Neural crest cell (in vitro differentiated cells): ENCODE measurements around the gene AIG1. TPM values are rescaled to one million over a fixed set of nuclear protein-coding genes. Genes with fewer than 3 reads are reported as not detected.

Experiments
- DNase-seq: peaks from one replicate; pipeline ENCODE4 v3.0.0; 2021; ENCODE audit warnings: low read depth, mixed read lengths, low spot score
- H3K27ac Mint-ChIP-seq: one replicate; pipeline ENCODE4 v1.8.0; 2021; ENCODE audit warnings: mild to moderate bottlenecking, mixed read lengths; ENCODE audit not compliant: unreplicated experiment
- H3K27me3 Mint-ChIP-seq: 2 replicates; pipeline ENCODE4 v1.8.0; 2021; ENCODE audit warnings: low read depth, mild to moderate bottlenecking, mixed read lengths
- H3K36me3 Mint-ChIP-seq: 2 replicates; pipeline ENCODE4 v1.8.0; 2021; ENCODE audit warnings: low read depth, mild to moderate bottlenecking, mixed read lengths
- H3K4me1 Mint-ChIP-seq: 2 replicates; pipeline ENCODE4 v1.8.0; 2021; ENCODE audit warnings: mixed read lengths
- H3K4me3 Mint-ChIP-seq: one replicate; pipeline ENCODE4 v1.8.0; 2021; ENCODE audit warnings: mild to moderate bottlenecking, mixed read lengths
- H3K9me3 Mint-ChIP-seq: 2 replicates; pipeline ENCODE4 v1.8.0; 2021; ENCODE audit warnings: mixed read lengths
- CTCF ChIP-seq: fragments of 200-600 bp; sonication (generic); conservative IDR thresholded peaks from 2 replicates; pipeline ENCODE4 v1.5.0; 2021; ENCODE audit warnings: antibody characterized with exemption, mild to moderate bottlenecking
- total RNA-seq: library from RNA; stranded (reverse); gene quantifications from 2 replicates; pipeline ENCODE4 v1.2.1, GENCODE V29; 2021

Gene AIG1
- total RNA-seq, 1 donor from 2014 or later, result 22.9 TPM

DNA sequence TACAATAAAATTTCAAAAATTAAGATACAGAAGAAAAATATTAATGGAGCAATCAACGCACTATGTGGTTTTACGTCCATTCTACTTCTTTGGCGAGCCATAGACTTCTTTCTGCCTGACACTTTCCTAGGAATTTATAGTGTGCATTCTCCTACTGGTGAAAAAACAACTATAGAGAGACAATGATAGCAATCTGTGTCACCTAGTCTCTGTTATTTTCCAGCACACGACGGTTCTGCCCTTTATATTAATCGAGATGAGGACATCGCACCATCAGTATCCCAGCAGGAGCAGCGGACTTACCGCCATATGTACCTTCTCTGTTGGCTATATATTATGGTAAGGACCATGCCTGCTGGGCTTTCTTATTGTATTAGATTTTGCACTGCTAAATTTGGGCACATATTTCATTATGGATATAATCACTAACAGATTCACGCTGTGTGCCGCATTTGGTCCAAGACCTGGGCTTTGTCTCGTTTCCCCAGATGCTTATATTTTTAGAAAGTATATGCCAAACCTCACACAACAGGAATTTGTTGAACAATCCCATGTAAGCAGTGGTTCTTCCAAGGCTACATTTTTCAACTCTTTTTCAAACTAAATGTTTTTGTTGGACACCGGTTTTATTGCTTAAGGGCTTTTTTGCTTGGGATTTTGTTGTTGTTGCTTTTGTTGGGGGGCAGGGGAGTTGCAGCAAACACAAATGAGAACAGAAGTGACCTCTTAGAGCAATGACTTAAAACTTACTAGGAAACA, 223.4 kb downstream of the AIG1 start:
- Mint-ChIP-seq H3K36me3 (peaks cover 4% of the 10 kb centered on the region), H3K4me3 (no peak overlapping the region), H3K9me3 (peaks cover 3% of the 10 kb centered on the region), H3K4me1 (peaks cover 3% of the 10 kb centered on the region), H3K27me3 (no peaks in the 10 kb centered on the region), H3K27ac (no peak overlapping the region)
- no peak for DNase-seq
- no peak for TF ChIP-seq CTCF

GRCh38 chr6:143286251-143286795, 225.6 kb downstream of the AIG1 start:
- Mint-ChIP-seq H3K36me3 (peaks cover 4% of the 10 kb centered on the region), H3K4me1 (peaks cover 14% of the 10 kb centered on the region), H3K4me3 (no peak overlapping the region), H3K27me3 (no peaks in the 10 kb centered on the region), H3K9me3 (peaks cover 3% of the 10 kb centered on the region), H3K27ac (no peak overlapping the region)
- no peak for TF ChIP-seq CTCF
- no peak for DNase-seq

DNA sequence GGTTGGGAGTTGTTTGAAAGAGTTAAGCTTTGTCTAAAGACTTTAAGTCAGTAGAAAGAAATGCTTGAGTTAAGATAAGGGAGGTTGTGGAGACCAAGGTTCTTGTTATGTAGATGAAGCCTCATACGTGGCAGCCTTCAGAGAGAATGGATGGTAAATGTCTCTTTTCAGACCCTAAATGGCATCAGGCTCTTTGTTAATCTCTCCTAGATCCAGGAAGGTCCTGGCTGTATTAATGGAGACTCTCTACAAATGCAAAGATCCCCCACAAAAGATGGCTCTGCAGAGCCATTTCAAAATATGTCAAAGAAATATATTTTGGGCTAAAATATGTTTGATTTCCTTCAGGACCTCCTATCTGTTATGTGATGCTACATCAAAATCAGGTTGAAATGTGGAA, 228.2 kb downstream of the AIG1 start:
- peaks cover 4% of the 10 kb centered on the region for H3K27me3 Mint-ChIP-seq
- no peak for TF ChIP-seq CTCF
- H3K9me3 Mint-ChIP-seq, result peaks cover 3% of the 10 kb centered on the region
- peaks cover 14% of the 10 kb centered on the region for H3K4me1 Mint-ChIP-seq
- peaks cover 4% of the 10 kb centered on the region for H3K36me3 Mint-ChIP-seq
- H3K27ac Mint-ChIP-seq, result no peak overlapping the region
- H3K4me3 Mint-ChIP-seq, result no peak overlapping the region
- no peak for DNase-seq

- Mint-ChIP-seq H3K4me3 (no peak overlapping the region), H3K27me3 (peaks cover 4% of the 10 kb centered on the region), H3K27ac (peak overlapping the region; percentile 45), H3K36me3 (peaks cover 4% of the 10 kb centered on the region), H3K9me3 (peaks cover 3% of the 10 kb centered on the region), H3K4me1 (peaks cover 14% of the 10 kb centered on the region)
- DNase-seq, result no peak
- TF ChIP-seq CTCF, result no peak
Observed at GRCh38 chr6:143290206-143290605, 229.5 kb downstream of the AIG1 start.

- TF ChIP-seq CTCF, result no peak
- peaks cover 14% of the 10 kb centered on the region for H3K4me1 Mint-ChIP-seq
- peaks cover 8% of the 10 kb centered on the region for H3K36me3 Mint-ChIP-seq
- no peak for DNase-seq
- peaks cover 4% of the 10 kb centered on the region for H3K27me3 Mint-ChIP-seq
- H3K4me3 Mint-ChIP-seq, result no peak overlapping the region
- H3K27ac Mint-ChIP-seq, result no peak overlapping the region
- peaks cover 7% of the 10 kb centered on the region for H3K9me3 Mint-ChIP-seq
Observed at GRCh38 chr6:143293523-143293922, 232.8 kb downstream of the AIG1 start.
